Endodermal cell (in vitro differentiated cells): ENCODE data around the gene PSMD8. TPM values are rescaled to one million over a fixed set of nuclear protein-coding genes. Genes with fewer than 3 reads are reported as not detected.
A peak's percentile ranks its signal among the peaks of the same experiment; 100 is the strongest.
"Not testable (repeated sequence)": the region's sequence is repeated elsewhere in the genome, so short reads cannot be mapped to it uniquely, and the experiment has no call there.

Experiments
- DNase-seq: peaks from one replicate; pipeline ENCODE4 v3.0.0-alpha.2; 2017
- H3K27ac ChIP-seq: 2 replicates; pipeline ENCODE4 v1.5.1; 2013; ENCODE audit warnings: mild to moderate bottlenecking, low read depth, low read length, moderate library complexity
- H3K27me3 ChIP-seq: 2 replicates; pipeline ENCODE4 v1.6.1; 2013; ENCODE audit warnings: mild to moderate bottlenecking, low read length, moderate library complexity; ENCODE audit not compliant: insufficient read depth, control insufficient read depth, poor library complexity, severe bottlenecking
- H3K36me3 ChIP-seq: 2 replicates; pipeline ENCODE4 v1.7.0; 2013; ENCODE audit warnings: mild to moderate bottlenecking, low read length, moderate library complexity; ENCODE audit not compliant: control insufficient read depth, insufficient read depth
- H3K4me1 ChIP-seq: one replicate; pipeline ENCODE4 v1.7.0; 2013; ENCODE audit warnings: low read length; ENCODE audit not compliant: control insufficient read depth, insufficient read depth
- H3K4me3 ChIP-seq: 2 replicates; pipeline ENCODE4 v1.5.1; 2013; ENCODE audit warnings: mild to moderate bottlenecking, low read length, moderate library complexity
- H3K9ac ChIP-seq: 2 replicates; pipeline ENCODE4 v1.6.1; 2013; ENCODE audit warnings: mild to moderate bottlenecking, low read length, moderate library complexity; ENCODE audit not compliant: poor library complexity, severe bottlenecking; ENCODE audit errors: extremely low read depth
- H3K9me3 ChIP-seq: 2 replicates; pipeline ENCODE4 v1.6.1; 2013; ENCODE audit warnings: mild to moderate bottlenecking, low read length, moderate library complexity; ENCODE audit not compliant: control insufficient read depth
- H3K27ac Mint-ChIP-seq: 2 replicates; pipeline ENCODE4 v1.8.0; 2020; ENCODE audit warnings: mixed read lengths
- H3K27me3 Mint-ChIP-seq: 2 replicates; pipeline ENCODE4 v1.8.0; 2021; ENCODE audit warnings: mild to moderate bottlenecking, mixed read lengths; ENCODE audit not compliant: insufficient read depth
- H3K36me3 Mint-ChIP-seq: 2 replicates; pipeline ENCODE4 v1.8.0; 2020; ENCODE audit warnings: low read depth, mixed read lengths
- H3K4me1 Mint-ChIP-seq: 2 replicates; pipeline ENCODE4 v1.8.0; 2020; ENCODE audit warnings: mixed read lengths
- H3K4me3 Mint-ChIP-seq: 2 replicates; pipeline ENCODE4 v1.8.0; 2020; ENCODE audit warnings: mild to moderate bottlenecking, moderate library complexity, mixed read lengths
- H3K9me3 Mint-ChIP-seq: 2 replicates; pipeline ENCODE4 v1.8.0; 2020; ENCODE audit warnings: mild to moderate bottlenecking, mixed read lengths
- WGBS, 2 experiments: methylation state at CpG; one replicate each; pipeline versions ENCODE4 v1.1.5 to v1.1.7; 2013; ENCODE audit warnings: missing lambda C conversion rate in 2 of 2, mixed read lengths in 1 of 2; ENCODE audit not compliant: insufficient coverage in 1 of 2, insufficient read length in 1 of 2; 5-methylcytosine and 5-hydroxymethylcytosine counted together
- total RNA-seq, 2 donors: library from RNA; stranded (reverse); fragmentation: NEBNext Ultra II Directional in 1 of 2; extraction: Animal tissue kit (Norgen Biotek cat#: 25700) in 1 of 2; gene quantifications; 2 replicates in 1 of 2; 3 replicates in 1 of 2; pipeline ENCODE4 v1.2.1, GENCODE V29; 2021
- TF ChIP-seq, protein P1 (sequence below): fragments of 200-600 bp; sonication (generic); conservative IDR thresholded peaks from 2 replicates; pipeline ENCODE4 v1.5.0; 2021; ENCODE audit warnings: antibody characterized with exemption, mild to moderate bottlenecking

Gene PSMD8
- total RNA-seq, 2 donors from 2014 or later = 168 to 178 TPM

- WGBS, 2 experiments = 0 to 1% methylated on average over 33 to 52 of the region's 52 CpGs
- Histone ChIP-seq H3K36me3 (no peaks in the 10 kb centered on the region), H3K9me3 (no peaks in the 10 kb centered on the region), H3K9ac (no peak overlapping the region), H3K4me3 (peak overlapping the region; percentile 89), H3K27me3 (no peaks in the 10 kb centered on the region), H3K27ac (peak overlapping the region; percentile 70), H3K4me1 (no peaks in the 10 kb centered on the region)
- Mint-ChIP-seq H3K27ac (peak overlapping the region; percentile 69), H3K27me3 (peaks cover 1% of the 10 kb centered on the region), H3K4me1 (peaks cover 9% of the 10 kb centered on the region), H3K4me3 (peak overlapping the region; percentile 73), H3K36me3 (no peaks in the 10 kb centered on the region), H3K9me3 (no peaks in the 10 kb centered on the region)
- TF ChIP-seq, protein P1, sequence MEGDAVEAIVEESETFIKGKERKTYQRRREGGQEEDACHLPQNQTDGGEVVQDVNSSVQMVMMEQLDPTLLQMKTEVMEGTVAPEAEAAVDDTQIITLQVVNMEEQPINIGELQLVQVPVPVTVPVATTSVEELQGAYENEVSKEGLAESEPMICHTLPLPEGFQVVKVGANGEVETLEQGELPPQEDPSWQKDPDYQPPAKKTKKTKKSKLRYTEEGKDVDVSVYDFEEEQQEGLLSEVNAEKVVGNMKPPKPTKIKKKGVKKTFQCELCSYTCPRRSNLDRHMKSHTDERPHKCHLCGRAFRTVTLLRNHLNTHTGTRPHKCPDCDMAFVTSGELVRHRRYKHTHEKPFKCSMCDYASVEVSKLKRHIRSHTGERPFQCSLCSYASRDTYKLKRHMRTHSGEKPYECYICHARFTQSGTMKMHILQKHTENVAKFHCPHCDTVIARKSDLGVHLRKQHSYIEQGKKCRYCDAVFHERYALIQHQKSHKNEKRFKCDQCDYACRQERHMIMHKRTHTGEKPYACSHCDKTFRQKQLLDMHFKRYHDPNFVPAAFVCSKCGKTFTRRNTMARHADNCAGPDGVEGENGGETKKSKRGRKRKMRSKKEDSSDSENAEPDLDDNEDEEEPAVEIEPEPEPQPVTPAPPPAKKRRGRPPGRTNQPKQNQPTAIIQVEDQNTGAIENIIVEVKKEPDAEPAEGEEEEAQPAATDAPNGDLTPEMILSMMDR = no peak
- DNase-seq = peak; percentile 98
Observed at GRCh38 chr19:38335949-38336637, 38.3 kb upstream of the PSMD8 start.

DNA sequence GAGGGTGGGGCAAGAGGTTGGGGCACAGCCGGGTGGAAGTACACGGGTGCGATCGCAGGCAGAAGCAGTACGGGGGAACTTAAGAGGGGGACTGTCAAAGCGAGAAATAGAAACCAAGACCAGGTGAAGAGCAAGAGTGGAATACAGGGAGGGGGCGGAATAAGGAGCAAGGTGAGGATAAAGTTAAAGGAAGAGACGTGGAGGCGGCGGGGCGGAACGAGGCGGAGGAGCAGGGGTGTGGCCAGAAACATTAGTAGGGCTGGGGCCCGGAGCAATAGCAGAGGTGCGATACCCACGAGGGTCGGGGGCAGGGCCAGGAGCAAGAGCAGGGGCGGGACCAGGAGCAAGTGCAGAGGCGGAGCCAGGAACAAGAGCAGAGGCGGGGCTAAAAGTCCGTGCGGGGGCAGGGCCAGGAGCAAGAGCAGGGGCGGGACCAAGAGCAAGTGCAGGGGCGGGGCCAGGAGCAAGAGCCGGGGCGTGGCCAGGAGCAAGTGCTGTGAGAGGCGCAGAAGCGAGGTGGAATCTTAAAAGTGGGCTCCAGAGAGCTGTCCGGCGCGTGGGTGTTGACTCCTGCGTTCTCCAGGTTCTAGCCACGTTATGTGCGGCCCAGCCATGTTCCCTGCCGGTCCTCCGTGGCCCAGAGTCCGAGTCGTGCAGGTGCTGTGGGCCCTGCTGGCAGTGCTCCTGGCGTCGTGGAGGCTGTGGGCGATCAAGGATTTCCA is 37.6 kb upstream of the PSMD8 start:
- 9 to 16% methylated on average over 25 to 41 of the region's 41 CpGs for WGBS, 2 experiments
- Mint-ChIP-seq H3K4me3 (peak overlapping the region; percentile 73), H3K27me3 (peaks cover 1% of the 10 kb centered on the region), H3K27ac (peak overlapping the region; percentile 69), H3K9me3 (no peaks in the 10 kb centered on the region), H3K4me1 (peaks cover 9% of the 10 kb centered on the region), H3K36me3 (no peaks in the 10 kb centered on the region)
- H3K4me3 ChIP-seq = peak overlapping the region; percentile 89
- peak; percentile 99 for DNase-seq
- no peaks in the 10 kb centered on the region for H3K9me3 ChIP-seq
- H3K9ac ChIP-seq = no peak overlapping the region
- no peaks in the 10 kb centered on the region for H3K27me3 ChIP-seq
- TF ChIP-seq, protein P1 = no peak
- no peaks in the 10 kb centered on the region for H3K4me1 ChIP-seq
- H3K27ac ChIP-seq = peak overlapping the region; percentile 70
- no peaks in the 10 kb centered on the region for H3K36me3 ChIP-seq

DNA sequence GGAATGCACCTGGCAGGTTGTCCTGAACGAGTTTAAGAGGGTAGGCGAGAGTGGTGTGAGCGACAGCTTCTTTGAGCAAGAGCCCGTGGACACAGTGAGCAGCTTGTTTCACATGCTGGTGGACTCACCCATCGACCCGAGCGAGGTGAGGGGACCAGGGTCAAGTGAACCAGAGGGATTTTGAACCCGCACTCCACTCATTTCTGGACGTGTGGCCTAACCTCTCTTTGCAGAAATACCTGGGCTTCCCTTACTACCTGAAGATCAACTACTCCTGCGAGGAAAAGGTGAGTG is 37.1 kb upstream of the PSMD8 start:
- WGBS, 2 experiments = 69 to 74% methylated on average over 9 to 10 of the region's 10 CpGs
- no peaks in the 10 kb centered on the region for H3K9me3 Mint-ChIP-seq
- H3K27me3 Mint-ChIP-seq = peaks cover 1% of the 10 kb centered on the region
- H3K27ac Mint-ChIP-seq = peak overlapping the region; percentile 64
- Histone ChIP-seq H3K27me3 (no peaks in the 10 kb centered on the region), H3K9ac (no peak overlapping the region), H3K9me3 (no peaks in the 10 kb centered on the region), H3K27ac (no peak overlapping the region), H3K4me1 (no peaks in the 10 kb centered on the region), H3K4me3 (peak overlapping the region; percentile 89), H3K36me3 (no peaks in the 10 kb centered on the region)
- H3K36me3 Mint-ChIP-seq = no peaks in the 10 kb centered on the region
- DNase-seq = no peak
- TF ChIP-seq, protein P1 = no peak
- H3K4me1 Mint-ChIP-seq = peaks cover 9% of the 10 kb centered on the region
- peak overlapping the region; percentile 73 for H3K4me3 Mint-ChIP-seq

GRCh38 chr19:38339011-38339410 is 35.4 kb upstream of the PSMD8 start:
- H3K27me3 Mint-ChIP-seq, H3K27ac Mint-ChIP-seq, H3K4me3 Mint-ChIP-seq, DNase-seq, H3K27ac ChIP-seq, H3K36me3 Mint-ChIP-seq, H3K9me3 ChIP-seq, H3K4me1 ChIP-seq, H3K27me3 ChIP-seq, H3K36me3 ChIP-seq, H3K4me3 ChIP-seq, H3K4me1 Mint-ChIP-seq, H3K9me3 Mint-ChIP-seq: not testable (repeated sequence)
- WGBS, 2 experiments = 80 to 84% methylated on average over 2 to 4 of the region's 4 CpGs
- peak overlapping the region; percentile 27 for H3K9ac ChIP-seq
